PC-9 (cell line): ENCODE results near the gene CACNA1G. TPM values are rescaled to one million over a fixed set of nuclear protein-coding genes. Genes with fewer than 3 reads are reported as not detected.

Experiments
- BruUV-seq: library from RNA; stranded (reverse); fragments of 400-500 nt; replicated peaks from 2 replicates; lab custom pipeline; 2021; lab: Mats Ljungman, UMichigan
- CTCF ChIA-PET: fragments of 300-600 bp; sonication (Branson Sonifier 250); formaldehyde crosslinking; loops from one replicate; lab custom pipeline; 2022; ENCODE audit warnings: antibody characterized with exemption; lab: Charles Lee
- POLR2A ChIA-PET: fragments of 300-600 bp; sonication (Branson Sonifier 250); formaldehyde crosslinking; loops from one replicate; lab custom pipeline; 2022; ENCODE audit warnings: antibody characterized with exemption; ENCODE audit not compliant: unreplicated experiment; lab: Charles Lee
- DNase-seq, 2 experiments: peaks; one replicate each; pipeline versions ENCODE4 v3.0.0 to v3.0.0-alpha.2; 2015 to 2022; ENCODE audit warnings: mixed read lengths in 1 of 2
- H2AFZ ChIP-seq: fragments of 200-600 bp; sonication (generic); 2 replicates; pipeline ENCODE4 v1.8.1; 2017; ENCODE audit warnings: antibody characterized with exemption
- H3F3A ChIP-seq: fragments of 200-600 bp; sonication (generic); 2 replicates; pipeline ENCODE4 v1.8.1; 2017; ENCODE audit warnings: antibody characterized with exemption, mild to moderate bottlenecking, low read depth; ENCODE audit not compliant: insufficient read depth
- H3K27ac ChIP-seq: fragments of 200-600 bp; sonication (generic); 2 replicates; pipeline ENCODE4 v1.6.1; 2016; ENCODE audit warnings: mixed run types
- H3K27me3 ChIP-seq: fragments of 200-600 bp; sonication (generic); 2 replicates; pipeline ENCODE4 v1.6.1; 2016; ENCODE audit warnings: low read depth, mixed run types; ENCODE audit not compliant: insufficient read depth
- H3K36me3 ChIP-seq: fragments of 200-600 bp; sonication (generic); 2 replicates; pipeline ENCODE4 v1.6.1; 2016; ENCODE audit warnings: low read depth, mixed run types
- H3K4me1 ChIP-seq: fragments of 200-600 bp; sonication (generic); replicated peaks from 2 replicates; pipeline ENCODE4 v1.6.1; 2016; ENCODE audit warnings: mixed run types; ENCODE audit not compliant: insufficient read depth
- H3K4me2 ChIP-seq: fragments of 200-600 bp; sonication (generic); 2 replicates; pipeline ENCODE4 v1.6.1; 2017; ENCODE audit warnings: mixed run types
- H3K4me3 ChIP-seq: fragments of 200-600 bp; sonication (generic); 2 replicates; pipeline ENCODE4 v1.6.1; 2016; ENCODE audit warnings: mixed run types
- H3K79me2 ChIP-seq: fragments of 200-600 bp; sonication (generic); 2 replicates; pipeline ENCODE4 v1.6.1; 2017; ENCODE audit warnings: low read depth, mixed run types
- H3K9me2 ChIP-seq: fragments of 200-600 bp; sonication (generic); 2 replicates; pipeline ENCODE4 v1.8.1; 2017; ENCODE audit warnings: mild to moderate bottlenecking; ENCODE audit not compliant: insufficient read depth
- H3K9me3 ChIP-seq: fragments of 200-600 bp; sonication (generic); 2 replicates; pipeline ENCODE4 v1.8.1; 2016; ENCODE audit warnings: low read depth; ENCODE audit not compliant: insufficient read depth
- H4K20me1 ChIP-seq: fragments of 200-600 bp; sonication (generic); 2 replicates; pipeline ENCODE4 v1.8.1; 2017; ENCODE audit not compliant: insufficient read depth
- EZH2 ChIP-seq: fragments of 200-600 bp; sonication (generic); IDR thresholded peaks from 2 replicates; pipeline ENCODE4 v1.8.0; 2017; ENCODE audit warnings: antibody characterized with exemption, low read depth
- intact Hi-C: fragments of 100-400 bp; cut with micrococcal nuclease; formaldehyde crosslinking; loops from one replicate; pipeline ENCODE4 v1.10.0; 2022; ENCODE audit not compliant: unreplicated experiment
- total RNA-seq: library from RNA; stranded (reverse); gene quantifications from 2 replicates; pipeline ENCODE4 v1.2.3, GENCODE V29; 2021
- TF ChIP-seq, protein P1 (sequence below): fragments of 200-600 bp; sonication (generic); conservative IDR thresholded peaks from 2 replicates; pipeline ENCODE4 v1.6.1; 2017; ENCODE audit warnings: mixed run types, antibody characterized with exemption, mild to moderate bottlenecking, moderate library complexity

Gene CACNA1G
- total RNA-seq, 1 experiment from 2014 or later: 0.46 TPM

DNA sequence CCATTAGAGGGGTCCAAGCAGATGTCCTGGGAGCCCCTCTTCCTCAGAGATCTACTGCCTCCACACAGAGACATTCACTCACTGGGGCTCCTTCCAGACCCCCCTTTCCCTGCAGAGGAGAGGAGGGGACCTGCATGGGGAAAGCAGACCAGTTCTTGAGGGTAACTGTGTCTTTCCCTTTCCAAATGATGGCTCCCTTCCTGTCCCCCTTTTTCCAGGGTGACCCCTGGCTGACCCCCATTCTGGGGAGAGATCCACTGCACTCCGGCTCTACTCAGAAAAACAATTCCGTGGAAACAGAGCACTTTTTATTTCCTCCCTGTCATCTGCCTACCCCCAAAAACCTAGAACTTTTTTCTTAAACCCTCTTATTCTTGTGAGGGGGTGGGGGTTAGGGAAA is 6.4 kb downstream of the CACNA1G start:
- no TSS peak for BruUV-seq
- Histone ChIP-seq H3K4me1 (no peaks in the 10 kb centered on the region), H3K27me3 (peaks cover 37% of the 10 kb centered on the region), H3F3A (peaks cover 12% of the 10 kb centered on the region; the same call in 1 of the 2 replicates), H3K9me3 (no peaks in the 10 kb centered on the region), H3K27ac (no peak overlapping the region), H2AFZ (no peak overlapping the region), H3K36me3 (no peaks in the 10 kb centered on the region), H3K9me2 (no peaks in the 10 kb centered on the region), H4K20me1 (no peaks in the 10 kb centered on the region), H3K4me3 (no peak overlapping the region), H3K4me2 (no peak overlapping the region), H3K79me2 (no peaks in the 10 kb centered on the region)
- TF ChIP-seq, protein P1, sequence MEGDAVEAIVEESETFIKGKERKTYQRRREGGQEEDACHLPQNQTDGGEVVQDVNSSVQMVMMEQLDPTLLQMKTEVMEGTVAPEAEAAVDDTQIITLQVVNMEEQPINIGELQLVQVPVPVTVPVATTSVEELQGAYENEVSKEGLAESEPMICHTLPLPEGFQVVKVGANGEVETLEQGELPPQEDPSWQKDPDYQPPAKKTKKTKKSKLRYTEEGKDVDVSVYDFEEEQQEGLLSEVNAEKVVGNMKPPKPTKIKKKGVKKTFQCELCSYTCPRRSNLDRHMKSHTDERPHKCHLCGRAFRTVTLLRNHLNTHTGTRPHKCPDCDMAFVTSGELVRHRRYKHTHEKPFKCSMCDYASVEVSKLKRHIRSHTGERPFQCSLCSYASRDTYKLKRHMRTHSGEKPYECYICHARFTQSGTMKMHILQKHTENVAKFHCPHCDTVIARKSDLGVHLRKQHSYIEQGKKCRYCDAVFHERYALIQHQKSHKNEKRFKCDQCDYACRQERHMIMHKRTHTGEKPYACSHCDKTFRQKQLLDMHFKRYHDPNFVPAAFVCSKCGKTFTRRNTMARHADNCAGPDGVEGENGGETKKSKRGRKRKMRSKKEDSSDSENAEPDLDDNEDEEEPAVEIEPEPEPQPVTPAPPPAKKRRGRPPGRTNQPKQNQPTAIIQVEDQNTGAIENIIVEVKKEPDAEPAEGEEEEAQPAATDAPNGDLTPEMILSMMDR: no peak
- no peak for TF ChIP-seq EZH2
- no peak for DNase-seq
- ChIA-PET CTCF (no interaction called here), POLR2A (no interaction called here)
- intact Hi-C loops: no loop called here

GRCh38 chr17:50568659-50569058 is 8.1 kb downstream of the CACNA1G start:
- Histone ChIP-seq H3F3A (peaks cover 7% of the 10 kb centered on the region; the same call in 1 of the 2 replicates), H3K27me3 (peaks cover 21% of the 10 kb centered on the region), H3K79me2 (no peaks in the 10 kb centered on the region), H2AFZ (no peak overlapping the region), H4K20me1 (no peaks in the 10 kb centered on the region), H3K27ac (no peak overlapping the region), H3K4me2 (no peak overlapping the region), H3K36me3 (no peaks in the 10 kb centered on the region), H3K4me1 (no peaks in the 10 kb centered on the region), H3K9me3 (no peaks in the 10 kb centered on the region), H3K9me2 (no peaks in the 10 kb centered on the region), H3K4me3 (no peak overlapping the region)
- no peak for DNase-seq
- no TSS peak for BruUV-seq
- CTCF ChIA-PET: no interaction called here
- TF ChIP-seq, protein P1: no peak
- no peak for TF ChIP-seq EZH2
- POLR2A ChIA-PET: no interaction called here
- intact Hi-C loops: no loop called here

DNA sequence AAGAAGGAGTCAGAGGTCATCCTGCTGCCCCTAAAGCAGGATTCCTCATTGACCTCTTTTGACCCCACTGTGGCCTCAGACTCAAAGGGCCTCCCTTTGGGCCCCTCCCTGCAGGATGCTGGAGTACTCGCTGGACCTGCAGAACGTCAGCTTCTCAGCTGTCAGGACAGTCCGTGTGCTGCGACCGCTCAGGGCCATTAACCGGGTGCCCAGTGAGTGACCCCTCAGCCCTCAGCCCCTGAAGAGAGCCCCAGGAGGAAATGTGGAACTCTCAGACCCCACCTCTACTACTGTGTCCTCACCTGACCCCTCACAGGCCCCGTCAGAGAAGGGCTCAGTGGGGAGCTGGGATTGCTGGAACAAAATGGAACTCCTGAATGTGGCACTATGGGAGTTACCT is 9.1 kb downstream of the CACNA1G start:
- no peak overlapping the region for H3K4me2 ChIP-seq
- POLR2A ChIA-PET: no interaction called here
- no peak overlapping the region for H3K4me3 ChIP-seq
- no peak for DNase-seq
- no peaks in the 10 kb centered on the region for H3K4me1 ChIP-seq
- no peaks in the 10 kb centered on the region for H3K9me2 ChIP-seq
- H3K36me3 ChIP-seq: no peaks in the 10 kb centered on the region
- H3K27me3 ChIP-seq: peaks cover 16% of the 10 kb centered on the region; the same call in 1 of the 2 replicates
- H3F3A ChIP-seq: 0 out of 2 replicates have a peak, but pooled peaks cover 4% of the 10 kb centered on the region
- H4K20me1 ChIP-seq: no peaks in the 10 kb centered on the region
- no peaks in the 10 kb centered on the region for H3K9me3 ChIP-seq
- TF ChIP-seq, protein P1: no peak
- TF ChIP-seq EZH2: no peak
- no peaks in the 10 kb centered on the region for H3K79me2 ChIP-seq
- CTCF ChIA-PET: no interaction called here
- no peak overlapping the region for H2AFZ ChIP-seq
- no peak overlapping the region for H3K27ac ChIP-seq
- intact Hi-C loops: no loop called here
- no TSS peak for BruUV-seq
